Stimulated activated CD8-positive, alpha-beta memory T cell treated with anti-CD3 and anti-CD28 coated beads, Interleukin-4, amount 100 ng/mL, for 4 hours (primary cell): ENCODE results near the gene SERP2.

Source experiments
- DNase-seq, 2 donors: peaks; one replicate each; pipeline ENCODE4 v3.0.0-alpha.2; 2020; ENCODE audit warnings: low read depth in 2 of 2, low spot score in 1 of 2

Gene SERP2

DNA sequence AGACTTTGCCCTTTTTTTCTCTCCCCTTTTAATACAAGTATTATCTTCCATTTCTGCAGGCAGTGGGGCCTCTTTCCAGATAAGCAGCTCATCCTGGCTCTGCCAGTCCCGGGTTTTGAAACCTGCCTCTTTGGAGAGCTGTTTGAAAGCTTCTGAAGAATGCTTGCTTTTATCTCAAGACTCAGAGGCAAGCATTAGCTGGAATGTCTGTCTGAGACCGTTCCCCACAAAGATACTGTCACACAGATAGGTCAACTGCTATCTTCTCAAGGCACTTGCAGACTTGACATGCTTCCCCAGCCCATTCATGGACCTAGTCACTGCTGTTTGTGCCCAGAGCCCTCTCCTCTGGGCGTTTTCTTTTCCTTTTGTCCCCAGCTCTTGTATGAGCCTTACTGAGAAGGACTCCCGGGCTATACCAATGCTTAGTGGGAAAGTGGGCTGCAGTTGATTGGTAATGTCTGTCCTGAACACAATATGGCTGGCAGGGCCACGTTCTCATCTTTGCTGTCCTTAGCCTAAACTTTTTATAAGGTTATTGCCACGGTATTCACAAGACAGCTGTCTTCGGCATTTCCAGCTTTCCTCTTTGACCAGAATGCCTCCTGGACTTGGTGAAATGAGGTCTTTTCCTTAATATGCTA lies 13.4 kb downstream of the SERP2 start:
- no peak for DNase-seq

DNA sequence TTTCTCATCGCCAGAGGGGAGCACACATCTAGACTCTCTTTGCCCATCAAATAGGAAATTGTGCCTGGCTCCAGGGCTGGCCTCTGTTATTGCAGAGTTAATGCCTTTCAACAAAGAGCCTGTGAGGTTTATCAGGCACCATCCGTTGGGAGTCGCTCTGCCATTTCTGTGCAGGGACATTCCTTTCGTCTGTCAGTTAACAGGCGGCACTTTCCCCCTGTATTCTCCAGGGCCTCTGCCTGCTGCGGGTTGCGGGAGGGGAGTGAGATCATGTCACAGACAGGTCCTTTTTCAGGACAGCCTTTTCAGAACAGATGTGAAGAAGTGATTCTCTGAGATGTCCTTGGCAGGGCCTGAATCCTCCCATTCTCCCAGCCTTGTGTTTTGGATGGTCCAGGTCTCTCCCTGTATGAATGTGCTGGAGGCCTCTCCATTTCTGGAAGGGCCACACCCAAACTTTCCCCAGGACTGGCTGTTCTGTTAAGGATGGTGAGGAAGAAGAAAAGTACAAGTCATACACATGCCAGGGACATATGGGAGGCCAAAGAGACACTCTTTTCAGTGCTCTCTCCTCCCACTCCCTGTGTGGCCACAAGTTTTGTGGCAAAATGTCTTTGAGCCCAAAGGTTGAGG lies 14.9 kb downstream of the SERP2 start:
- no peak for DNase-seq

DNA sequence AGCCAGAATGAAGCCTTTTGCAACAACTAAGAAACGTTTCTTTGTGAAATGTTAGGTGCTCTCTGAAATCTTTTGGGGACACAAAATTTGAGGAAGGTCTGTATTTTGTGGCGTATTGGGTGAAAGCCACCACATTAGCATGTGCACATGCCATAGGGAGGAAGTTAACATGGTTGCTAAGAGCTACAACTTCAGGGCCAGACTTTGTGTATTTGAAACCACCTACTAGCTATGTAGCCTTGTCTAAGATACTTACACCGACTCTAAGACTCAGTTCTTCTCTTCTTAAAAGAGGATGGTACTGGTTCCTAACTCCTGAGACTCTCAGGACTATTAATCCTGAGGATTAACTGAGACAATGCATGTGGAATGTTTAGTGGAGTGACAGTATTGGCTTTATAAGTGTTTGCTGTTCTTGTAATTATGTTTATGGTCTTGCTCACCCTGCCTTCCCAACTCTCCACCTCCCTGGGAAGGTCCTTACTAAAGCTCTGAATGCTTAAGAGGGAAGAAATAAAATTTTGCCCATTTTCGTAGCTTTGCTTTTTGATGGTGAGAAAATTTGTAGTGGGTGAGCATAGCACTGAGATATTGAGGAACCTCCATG lies 15.5 kb downstream of the SERP2 start:
- DNase-seq = no peak

DNA sequence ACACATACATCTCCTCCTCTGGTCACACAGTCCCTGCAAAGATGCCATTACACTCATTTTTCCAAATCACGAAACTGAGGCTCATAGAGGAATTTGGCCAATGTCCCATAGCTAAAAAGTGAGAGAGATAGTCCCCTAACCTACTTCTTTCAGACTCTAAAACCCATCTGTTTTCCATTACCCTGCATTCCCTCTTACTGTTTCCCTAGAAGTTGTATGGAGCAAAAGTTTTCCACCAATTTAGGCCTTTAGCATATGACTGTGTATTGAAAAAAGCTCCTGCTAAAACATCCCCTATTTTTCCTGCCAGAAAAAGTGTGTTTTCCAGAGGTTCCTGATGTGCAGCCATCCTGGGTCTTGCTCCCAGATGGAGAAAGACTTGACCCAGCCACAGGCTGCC lies 16.3 kb downstream of the SERP2 start:
- no peak for DNase-seq

DNA sequence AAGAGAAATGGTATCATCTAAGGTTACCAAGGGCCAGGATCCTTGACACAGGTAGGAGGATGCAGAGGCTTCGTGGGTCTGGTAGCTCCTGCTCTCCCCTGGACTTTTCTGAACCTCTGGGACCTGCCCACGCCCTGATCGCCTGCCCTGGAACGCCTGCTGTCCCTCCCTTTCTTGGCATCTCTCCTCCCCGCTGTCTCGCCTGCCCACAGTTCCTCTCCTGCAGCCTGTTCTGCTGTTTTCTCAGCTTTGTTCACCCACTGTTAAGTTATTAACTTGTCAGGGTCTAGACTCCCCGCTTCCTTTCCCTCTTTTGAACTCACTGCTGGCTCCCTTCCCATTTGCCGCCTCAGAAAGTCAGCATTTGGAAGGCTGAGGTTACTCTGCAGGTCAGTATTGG lies 19.8 kb downstream of the SERP2 start:
- no peak for DNase-seq

DNA sequence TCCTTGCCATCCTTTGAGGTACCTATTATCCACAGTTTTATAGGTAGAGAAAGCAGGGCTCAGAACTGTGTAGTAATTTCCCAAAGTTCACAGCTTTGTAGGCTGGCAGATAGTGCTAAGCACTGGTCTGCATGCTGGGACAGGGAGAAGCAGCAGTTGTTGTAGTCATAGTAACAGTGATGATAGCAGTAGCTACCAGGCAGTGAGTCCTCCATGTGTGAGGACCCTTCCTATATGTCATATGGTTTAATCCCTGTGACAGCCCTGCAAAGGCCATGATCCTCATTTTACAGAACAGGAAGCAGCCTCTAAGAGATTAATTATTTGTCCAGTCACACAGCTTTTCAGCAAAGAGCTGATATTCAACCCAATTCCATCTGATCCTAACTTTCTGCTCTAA lies 21.0 kb downstream of the SERP2 start:
- DNase-seq = no peak

DNA sequence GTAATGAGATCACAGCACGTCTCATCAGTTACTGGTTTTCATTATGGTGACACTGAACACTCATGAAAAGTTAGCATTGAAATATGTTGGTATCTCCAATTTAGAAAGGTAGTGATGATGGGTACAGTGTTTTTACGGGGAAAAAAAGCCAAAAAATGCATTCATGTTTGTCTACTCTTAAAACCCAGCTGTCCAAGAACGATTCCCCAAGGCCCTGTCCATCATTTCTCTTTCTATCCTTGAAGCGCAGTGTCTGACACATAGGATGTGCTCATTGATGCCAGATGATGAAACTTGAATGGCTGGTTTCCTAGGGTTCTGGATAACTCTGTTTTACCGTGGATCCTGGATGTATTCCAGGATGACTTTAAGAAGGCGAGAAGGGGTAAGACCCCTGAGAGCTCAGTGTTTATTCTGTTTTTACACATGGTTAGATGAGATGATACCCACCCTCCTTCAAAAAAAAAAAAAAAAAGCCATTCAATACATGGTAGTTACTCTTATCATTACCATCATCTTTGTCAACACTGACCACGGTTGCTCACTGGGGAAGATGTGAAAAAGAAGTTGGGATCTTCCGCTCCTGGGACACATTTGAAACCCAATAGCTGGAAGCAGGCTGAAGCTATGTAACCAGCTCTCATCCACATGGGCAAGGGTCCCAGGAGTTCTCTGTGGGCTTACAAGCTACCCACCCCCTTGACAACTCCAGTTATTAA lies 22.5 kb downstream of the SERP2 start:
- no peak for DNase-seq

DNA sequence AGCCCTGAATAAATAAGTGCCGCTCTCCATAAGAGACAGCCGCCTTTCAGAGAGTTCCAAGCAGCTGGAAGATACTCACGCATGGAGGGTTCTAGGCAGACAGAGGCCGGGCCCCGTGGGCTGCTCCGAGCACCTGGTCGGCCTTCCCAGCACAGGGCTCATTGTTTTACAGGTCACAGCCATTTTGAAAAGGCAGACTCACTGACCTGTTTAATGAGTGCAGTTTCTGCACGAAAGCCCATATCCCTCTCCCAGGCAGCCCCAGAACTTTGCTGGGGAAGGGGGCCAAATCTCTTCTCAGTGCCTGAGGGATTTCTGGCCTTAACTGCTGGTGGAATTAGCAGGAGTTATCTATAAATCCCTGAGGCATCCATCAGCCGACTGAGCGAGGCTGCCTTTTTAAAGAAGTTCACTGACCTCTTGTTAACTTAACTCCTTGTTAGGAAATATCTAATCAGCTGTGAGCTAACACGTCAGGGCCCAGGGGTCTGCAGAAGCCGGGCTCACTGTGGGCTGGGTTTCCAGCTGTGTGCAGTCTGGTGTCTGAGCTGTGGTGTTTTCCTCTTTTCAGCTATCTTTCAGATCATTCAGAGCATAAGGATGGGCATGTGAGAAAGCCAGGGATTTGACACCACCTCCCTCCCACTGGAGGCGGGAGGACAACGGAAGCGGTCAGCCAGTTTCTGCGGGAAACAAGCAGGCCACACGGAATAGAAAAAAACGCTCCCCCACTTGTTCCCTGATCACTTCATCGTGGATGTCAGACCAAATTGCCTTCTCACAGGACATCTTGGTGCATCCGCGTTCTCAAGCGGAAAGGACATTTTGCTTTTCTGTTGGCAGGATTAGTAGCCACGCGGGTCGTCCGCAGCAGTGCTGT lies 23.3 kb downstream of the SERP2 start:
- DNase-seq = no peak

DNA sequence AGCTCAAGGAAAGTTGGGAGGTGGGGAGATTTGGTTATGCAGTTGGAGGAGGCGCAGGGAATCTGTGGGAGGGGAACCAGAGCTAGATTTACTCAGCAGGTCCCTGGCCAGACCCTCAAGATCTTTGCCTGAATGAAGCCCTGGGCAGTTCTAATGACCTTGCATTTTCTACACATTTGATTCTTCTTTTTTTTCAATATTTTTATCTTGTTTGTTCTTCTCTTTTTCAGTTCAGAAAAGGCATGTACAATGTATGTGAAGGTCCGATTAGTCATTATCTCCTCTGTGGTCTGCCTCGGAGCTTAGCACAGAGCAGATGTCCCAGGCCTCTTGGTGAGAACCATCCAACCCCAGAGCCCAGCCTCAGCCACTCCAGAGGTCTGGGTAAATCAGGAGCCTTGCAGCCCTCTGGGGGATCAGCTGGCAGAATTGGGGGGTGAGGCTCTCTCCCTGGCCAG lies 24.2 kb downstream of the SERP2 start:
- no peak for DNase-seq

DNA sequence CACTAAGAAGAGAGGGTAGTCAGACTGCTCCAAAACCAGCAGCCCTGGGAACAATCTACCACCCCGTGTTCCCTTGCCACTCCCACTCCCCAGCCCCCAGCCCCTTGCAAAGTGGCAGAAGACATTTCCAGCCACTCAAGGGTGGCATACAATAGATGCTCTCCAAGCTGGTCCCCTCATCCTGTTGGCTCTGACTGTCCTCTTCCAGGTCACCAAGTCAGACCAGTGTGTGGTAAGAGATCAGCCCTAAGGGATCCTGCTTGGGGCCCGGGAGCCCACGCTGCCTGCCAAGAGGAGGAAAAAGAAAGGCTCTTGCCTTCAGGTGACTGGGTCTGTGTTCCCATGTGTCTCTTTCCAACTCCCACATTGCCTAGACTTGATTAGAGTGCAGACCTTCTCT lies 25.0 kb downstream of the SERP2 start:
- DNase-seq = no peak

DNA sequence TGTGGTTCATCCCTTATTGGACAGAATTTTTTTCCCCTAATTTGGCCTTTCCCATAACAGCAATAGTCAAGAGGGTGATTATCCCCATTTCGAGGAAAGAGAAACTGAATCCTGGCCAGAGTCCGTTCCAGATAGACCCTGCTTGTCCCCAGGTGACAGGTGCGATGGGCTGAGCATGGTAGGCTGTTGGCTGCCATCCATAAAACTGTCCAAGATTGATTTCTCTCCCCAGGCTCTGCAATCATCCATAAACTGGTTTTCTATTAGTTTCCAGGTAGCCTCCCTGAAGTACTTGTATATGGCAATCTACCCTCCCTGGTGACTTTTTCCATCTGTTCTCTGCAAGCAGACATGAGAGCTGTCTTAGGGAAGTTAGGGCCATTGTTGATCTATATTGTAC lies 25.4 kb downstream of the SERP2 start:
- no peak for DNase-seq

DNA sequence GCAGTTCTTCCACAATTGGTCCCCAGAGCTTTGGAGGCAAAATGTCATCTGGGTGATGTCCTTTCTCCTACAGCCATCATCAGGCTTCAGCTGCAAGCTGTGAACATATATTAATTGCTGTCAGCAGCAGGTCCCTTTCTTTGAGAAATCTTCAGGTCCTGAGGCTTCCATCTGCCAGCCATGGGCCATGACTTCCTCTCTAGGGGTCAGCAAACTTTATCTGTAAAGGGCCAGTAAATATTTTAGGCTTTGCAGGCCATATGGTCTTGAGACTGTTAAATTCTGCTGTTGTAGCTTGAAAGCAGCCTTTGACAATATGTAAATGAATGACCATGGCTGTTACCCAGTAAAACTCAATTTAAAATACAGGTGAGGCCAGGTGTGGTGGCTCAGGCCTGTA lies 27.1 kb downstream of the SERP2 start:
- DNase-seq = no peak

DNA sequence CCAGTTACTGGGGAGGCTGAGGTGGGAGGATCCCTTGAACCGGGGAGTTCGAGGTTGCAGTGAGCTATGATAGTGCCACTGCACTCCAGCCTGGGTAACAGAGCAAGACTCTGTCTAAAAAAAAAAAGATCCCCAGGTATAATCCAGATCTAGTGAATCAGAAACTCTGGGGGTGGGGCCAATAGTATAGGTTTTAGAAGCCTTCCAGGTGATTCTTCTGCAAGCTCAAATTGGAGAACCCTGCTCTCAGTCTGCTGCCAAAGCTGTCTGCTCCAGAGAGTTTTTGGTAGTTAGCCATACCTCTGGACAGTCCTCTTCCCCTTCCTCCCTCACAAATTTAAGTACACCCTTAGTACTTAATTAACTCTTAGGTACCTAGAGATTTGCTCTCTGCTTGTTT lies 28.0 kb downstream of the SERP2 start:
- DNase-seq = no peak

DNA sequence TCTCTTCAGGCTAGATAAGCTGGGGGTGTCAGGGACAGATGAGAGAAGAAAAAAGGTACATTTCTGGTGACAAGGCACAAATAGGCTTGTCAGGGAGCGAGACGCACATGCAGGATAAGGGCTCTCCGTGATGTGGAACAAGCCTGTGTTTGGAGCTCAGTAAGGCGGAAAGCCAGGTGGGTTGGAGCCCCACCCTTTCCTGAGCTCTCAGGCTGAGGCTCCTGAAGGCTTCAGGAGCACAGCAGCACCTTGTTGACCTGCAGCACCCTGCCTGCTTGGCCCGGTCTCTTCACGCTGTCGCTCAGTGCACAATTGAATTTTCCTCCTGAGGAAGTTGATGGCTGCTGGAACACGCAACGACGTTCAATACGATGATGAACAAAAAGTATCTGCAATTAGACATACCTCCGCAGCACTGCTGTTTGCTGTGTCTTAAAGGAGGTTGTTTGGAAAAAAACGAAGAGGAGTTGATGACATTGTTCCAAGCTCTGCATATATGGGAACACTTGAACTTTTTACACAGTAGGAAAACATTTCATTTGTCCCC lies 29.3 kb downstream of the SERP2 start:
- no peak for DNase-seq

DNA sequence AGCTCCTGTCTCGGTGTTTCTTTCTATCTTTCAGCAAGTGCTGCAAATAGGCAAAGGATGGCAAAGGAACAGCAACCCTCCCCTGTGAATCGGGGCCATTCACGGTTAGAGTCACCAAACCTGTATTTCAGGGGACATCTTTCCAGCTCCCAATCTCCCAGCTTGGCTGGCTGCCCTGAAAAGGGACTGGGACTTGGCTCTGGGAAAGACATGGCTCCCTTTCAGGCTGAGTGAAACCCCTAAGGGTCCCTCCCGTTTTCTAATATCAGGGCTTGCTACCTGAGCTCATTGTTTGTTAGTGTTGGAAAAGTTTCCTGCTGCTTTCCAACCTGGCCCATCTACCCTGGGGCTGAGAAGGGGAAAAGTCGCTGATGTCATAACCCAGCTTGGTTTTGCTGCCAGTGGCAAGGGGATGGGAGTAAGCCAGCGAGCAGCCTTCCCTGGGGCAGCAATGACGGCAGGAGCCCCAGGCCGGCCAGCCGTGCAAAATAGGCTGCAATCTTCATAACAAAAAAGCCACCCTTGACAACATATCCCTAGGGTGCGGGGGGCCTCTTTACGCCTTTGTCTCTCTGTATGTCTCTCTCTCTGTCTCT lies 29.9 kb downstream of the SERP2 start:
- DNase-seq = no peak

DNA sequence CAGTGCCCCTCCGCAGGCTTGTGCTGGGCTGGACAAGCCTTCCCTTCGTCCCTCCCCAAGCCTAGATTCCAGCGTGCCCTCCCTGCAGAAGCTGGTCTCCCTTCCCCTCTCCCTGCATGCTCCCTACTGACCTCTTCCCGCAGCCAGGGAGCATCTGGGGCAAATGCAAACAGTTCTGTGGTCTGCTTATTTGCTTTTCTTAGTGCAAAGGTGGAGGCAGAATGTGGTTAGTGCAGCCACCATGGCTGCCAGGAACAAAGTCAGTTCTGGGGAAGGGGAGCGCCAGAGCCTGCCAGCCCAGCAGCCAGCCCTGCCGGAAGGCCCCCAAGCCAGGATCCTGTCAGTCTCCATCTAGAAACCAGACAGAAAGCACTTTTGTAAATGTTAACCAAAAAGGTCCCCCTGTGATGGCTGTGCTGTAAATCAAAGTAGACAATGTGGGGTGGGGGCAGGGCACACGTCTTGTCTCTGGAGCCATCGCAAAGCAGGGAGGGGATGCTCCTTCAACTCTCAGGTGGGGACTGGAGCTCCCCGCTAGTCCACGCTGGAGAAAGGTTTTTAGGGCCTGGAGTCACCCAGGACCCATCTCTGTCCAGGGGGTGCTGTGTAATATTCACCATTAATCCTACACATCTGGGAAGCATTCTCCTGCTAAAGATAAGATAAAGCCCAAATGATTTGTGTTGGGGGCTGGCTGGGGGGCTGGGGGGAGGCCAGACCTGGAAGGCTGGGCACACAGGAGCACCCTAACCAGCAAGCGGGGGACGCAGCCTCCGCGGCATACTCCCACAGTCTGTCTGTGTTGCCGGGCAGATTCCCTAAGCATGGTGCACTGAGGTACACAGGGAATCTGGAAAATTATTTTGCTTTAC lies 30.9 kb downstream of the SERP2 start:
- no peak for DNase-seq

DNA sequence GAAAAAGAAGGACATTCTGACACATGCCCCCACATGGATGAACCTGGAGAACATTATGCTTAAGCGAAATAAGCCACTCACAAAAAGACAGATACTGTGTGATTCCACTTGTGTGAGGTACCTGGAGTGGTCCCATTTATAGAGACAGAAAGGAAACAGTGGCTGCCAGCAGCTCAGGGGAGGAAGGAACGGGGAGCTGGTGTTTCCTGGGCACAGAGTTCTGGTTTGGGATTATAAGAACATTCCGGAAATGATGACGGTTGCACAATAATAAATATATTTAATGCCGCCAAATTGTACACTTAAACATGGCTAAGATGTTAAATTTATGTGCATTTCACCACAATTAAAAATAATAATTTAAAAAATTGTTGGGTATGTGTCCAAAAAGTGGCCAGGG lies 33.0 kb downstream of the SERP2 start:
- no peak for DNase-seq

DNA sequence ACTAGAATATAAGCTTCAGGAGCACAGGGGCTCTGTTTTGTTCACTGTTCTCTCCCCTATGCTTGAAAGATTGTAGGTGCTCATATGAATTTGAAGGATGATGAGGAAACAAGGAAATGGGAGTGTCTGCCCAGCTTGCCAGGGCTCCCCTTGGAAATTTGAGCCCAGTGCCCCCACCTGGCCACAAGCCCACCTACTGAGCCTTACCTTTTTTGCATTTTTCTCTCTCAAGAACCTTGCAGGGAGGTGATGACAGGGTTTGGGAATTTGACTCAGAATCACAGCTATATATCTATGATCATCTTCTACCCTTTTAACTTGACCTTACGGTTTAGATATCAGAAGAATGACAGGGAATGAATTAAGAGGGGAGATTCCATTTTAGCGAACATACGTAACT lies 33.8 kb downstream of the SERP2 start:
- DNase-seq = no peak

DNA sequence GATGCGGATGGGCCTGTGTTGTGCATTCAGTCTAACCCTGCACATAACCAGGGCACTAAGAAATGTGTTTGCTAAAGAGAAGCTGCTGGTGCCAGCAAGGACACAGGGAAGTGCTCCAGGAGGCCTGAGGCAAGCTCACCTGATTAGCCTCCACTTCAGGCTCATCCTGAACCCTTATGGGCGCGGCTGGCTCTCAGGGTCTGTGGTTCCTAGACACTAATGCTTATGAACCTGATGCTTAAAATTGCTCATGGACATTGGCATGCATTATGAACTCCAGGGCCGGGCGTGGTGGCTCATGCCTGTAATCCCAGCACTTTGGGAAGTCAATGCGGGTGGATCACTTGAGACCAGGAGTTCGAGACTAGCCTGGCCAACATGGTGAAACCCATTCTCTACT lies 34.3 kb downstream of the SERP2 start:
- no peak for DNase-seq

DNA sequence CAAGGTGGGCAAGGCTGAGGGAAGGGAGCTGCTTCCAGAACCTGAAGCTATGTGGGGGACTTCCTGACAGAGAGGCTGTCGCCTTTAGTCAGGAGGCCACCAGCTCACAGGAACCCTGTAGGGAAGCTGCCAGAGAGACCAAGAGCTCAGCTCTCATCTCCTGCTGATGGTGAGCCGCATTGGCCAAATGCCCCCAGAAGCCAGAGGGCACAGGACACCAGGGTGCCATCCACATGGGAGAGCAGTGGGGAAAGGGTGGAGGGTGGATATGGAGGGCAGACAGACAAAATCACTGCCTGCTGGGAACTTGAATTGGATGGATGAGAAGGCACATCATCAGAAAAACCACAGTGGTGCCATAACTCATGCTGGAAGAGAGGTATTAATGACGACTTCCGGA lies 36.0 kb downstream of the SERP2 start:
- DNase-seq = no peak
